Stimulated activated CD4-positive, alpha-beta T cell treated with anti-CD3 and anti-CD28 coated beads, Interleukin-4, amount 100 ng/mL, for 1 hour (primary cell): ENCODE measurements around the gene PALM.
"Not testable (repeated sequence)": the region's sequence is repeated elsewhere in the genome, so short reads cannot be mapped to it uniquely, and the experiment has no call there.

Source experiments
- DNase-seq: peaks from one replicate; pipeline ENCODE4 v3.0.0-alpha.2; 2020

PALM gene

DNA sequence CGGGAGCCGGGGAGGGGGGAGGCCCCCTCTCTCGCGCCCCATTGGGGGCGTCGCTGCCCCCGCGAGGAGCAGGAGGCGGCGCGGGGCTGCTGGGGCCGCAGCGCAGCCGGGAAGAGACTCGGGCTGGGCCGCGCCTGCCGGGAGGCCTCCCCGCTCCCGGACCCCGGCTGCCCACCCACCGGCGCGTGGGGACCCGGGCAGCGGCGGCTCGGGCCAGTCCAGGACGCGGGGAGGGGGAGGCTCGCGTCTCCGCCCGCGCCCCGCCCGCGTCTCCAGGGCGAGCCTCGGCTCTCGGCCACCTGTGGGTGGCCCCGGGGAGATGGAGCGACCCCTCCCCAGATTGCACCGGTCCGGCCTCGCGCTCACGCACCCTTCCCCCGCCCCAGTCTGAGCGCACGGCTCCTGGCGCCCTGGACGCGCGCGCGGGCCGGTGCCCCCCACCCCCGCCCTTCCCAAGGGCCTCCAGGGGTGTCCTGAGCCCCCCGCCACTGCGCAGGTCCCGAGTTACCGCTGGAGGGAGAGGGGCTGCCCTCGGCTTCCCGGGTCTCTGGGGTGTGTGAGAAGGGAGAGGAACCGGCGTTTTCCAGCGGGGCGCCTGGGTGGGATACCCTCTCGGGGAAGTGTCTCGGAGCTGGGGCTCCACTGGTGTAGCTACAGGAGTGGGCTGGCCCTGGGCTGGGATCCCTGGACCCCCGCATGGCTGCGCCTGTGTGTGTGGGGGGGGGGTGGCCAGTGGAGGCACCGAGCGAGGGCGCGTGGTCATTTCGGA lies 645 bp downstream of the PALM start:
- no peak for DNase-seq

DNA sequence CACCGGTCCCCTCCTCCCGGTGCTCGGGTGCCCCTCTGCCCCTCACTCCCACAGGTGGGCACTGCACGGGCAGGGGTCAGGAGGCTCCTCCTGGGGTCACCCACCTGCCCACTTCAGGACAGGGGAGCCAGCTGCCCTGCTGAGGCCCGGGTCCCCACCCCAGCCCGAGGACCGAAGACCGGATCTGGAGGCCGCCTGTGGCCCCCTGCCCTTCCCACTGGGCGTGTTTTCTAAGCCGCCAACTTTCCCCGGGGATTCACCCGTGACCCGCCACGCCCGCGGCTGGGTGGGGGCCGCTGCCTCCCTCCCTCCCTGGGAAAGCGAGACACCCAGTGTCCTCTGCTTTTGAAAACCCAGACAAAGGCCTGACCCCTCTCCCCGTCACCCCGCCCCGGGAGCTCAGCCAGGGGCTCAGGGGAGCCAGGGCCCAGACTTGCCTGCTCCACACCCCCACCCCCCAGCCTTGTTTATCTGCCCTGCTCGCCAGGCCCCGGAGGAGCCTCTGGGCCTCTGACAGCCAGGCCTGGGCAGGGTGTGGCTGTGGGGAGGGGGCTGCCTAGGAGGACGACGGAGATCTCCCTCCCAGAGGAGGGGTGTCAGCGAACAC lies 1.3 kb downstream of the PALM start:
- no peak for DNase-seq

DNA sequence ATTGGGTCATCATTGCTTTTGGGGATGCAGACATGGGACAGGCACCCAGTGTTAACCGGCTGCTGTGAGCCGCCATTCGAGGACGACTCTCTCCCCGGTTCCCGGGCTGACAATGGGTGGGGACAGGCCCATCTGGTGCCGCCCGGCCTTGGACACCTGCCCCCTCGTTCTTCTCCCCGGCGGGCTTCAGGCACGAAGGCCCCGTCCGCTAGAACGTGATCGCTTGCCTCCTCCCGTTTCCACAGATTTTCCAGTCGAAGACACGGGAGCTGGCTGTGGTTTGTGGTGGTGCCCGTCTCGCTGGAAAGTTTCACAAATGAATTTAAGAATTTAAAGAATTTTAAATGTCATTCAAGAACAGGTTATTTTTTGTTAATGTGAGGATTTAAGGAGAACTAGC lies 2.0 kb downstream of the PALM start:
- no peak for DNase-seq

DNA sequence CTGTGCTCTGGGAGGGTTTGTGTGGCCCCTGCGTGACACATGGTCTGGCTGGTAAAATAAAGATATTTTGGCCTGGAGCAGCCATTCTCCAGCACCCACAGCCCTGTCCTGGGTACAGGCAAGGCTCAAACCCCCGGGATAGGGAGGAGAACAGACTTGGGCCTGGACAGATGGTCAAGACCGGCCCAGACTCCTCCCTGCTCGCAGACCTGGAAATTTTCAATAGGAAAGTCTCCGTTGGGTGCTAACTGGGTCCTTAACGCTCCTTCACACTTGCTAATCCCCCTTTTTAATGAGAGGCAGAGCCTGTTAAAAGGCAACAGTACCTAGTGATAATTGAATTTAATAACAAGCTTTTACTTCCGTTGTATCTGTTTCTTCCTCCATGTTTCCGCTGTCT lies 2.5 kb downstream of the PALM start:
- no peak for DNase-seq

DNA sequence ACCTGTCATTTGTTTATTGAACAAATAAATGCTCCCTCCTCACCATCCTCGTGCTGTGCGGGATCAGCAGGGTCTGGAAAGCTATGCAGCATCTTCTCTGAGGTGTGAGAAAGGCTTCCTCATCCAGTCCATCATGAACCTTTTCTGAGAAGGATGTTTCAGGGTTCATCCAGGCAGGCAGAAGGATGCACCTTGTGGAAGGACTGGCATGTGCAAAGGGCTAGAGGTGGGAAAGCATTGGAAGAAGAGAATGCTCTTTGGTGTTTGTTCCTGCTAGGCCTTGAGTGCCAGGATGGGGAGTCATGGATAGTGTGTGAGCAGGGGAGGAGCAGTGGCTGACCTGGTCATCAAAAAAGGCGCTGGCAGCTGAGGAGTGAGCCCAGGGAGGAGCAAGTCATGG lies 6.6 kb downstream of the PALM start:
- DNase-seq, result no peak

DNA sequence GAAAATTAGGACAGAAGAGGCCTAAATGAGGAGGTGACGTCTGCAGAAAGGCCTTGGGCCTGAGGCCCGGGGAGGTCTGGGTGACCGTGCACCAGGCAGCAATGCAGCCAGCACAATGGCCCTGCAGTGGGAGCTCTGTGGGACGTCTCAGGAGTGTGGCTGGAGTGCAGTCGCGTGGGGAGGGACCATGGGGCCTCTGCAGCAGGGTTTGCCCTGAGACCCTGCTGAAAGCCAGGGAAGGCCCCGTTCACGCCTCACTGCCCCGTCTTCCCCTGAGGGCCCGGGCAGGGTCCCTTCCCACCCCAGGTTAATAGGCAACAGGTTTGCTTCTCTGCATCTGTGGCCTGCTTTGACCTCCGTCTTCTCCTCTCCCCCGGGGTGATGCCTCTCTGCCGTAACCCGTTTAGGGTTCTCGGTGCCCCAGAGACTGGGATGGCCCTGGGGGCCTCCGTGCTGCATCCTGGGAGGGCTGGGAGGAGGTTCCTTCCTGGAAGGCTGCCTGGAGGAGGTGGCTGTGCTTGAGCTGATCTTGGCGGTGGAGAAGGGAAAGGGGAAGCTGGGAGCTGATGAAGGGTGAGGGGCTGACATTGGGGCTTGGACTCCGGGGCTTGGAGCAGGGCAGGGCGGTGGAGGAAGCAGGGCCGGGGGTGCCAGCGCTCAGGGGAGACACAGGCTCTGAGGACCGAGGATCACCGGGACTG lies 9.7 kb downstream of the PALM start:
- no peak for DNase-seq

DNA sequence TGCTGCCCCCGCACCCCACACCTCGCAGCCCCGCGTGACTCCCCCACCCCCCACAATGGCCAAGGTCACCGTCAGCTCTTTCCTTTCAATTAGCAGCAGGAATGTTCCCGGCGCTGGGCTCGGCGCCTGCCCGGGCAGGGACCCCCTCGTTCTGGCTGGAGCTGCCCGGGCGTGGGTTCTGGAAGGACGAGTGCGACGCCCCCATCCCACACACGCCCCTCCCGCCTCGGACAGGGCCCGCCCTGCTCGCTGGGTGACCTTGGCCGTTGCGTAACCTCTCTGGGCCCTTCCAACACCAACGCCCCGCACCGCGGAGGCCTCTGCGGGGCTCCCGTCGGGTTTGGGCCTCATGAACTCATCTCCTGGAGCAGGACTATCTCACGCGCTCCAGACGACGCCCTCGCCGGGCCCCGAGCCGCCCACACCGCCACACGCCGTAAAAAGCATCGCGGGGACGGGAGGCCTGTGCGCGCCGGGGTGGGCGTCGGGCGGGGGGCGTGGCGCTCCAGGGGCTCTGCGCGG lies 10.3 kb downstream of the PALM start:
- no peak for DNase-seq

DNA sequence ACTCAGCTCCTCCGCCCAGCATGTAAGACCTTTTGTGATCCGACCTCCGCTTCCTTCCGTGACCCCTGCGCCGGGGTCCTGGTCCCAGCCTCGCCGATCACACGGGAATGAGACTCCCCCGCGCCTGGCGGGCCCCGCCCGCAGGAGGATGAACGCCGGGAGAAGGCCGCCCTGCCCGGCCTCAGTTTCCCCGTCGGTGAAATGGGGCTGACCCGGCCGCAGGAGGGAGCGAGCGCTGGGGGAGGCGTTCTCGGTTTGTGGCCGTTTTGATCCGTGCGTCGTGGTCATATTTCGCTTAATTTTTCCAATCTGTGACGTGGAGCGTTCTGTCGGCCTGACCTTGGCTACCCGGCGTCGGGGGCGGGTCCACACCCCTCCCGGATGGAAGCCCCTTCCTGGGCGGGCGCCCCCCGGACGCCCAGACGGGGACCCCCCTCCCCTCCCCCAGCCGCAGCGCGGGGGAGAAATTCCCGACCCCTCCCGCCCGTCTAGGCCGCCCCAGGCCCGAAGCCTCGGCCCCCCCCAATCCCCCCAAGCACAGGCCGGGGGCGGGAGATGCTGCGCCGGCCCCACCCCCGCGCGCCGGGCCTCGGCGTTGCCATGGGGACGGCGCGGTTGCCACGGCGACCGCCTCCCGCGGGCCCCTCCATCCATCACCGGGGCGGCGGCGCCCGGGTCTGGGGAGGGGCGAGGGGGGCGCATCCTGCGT lies 11.1 kb downstream of the PALM start:
- no peak for DNase-seq

DNA sequence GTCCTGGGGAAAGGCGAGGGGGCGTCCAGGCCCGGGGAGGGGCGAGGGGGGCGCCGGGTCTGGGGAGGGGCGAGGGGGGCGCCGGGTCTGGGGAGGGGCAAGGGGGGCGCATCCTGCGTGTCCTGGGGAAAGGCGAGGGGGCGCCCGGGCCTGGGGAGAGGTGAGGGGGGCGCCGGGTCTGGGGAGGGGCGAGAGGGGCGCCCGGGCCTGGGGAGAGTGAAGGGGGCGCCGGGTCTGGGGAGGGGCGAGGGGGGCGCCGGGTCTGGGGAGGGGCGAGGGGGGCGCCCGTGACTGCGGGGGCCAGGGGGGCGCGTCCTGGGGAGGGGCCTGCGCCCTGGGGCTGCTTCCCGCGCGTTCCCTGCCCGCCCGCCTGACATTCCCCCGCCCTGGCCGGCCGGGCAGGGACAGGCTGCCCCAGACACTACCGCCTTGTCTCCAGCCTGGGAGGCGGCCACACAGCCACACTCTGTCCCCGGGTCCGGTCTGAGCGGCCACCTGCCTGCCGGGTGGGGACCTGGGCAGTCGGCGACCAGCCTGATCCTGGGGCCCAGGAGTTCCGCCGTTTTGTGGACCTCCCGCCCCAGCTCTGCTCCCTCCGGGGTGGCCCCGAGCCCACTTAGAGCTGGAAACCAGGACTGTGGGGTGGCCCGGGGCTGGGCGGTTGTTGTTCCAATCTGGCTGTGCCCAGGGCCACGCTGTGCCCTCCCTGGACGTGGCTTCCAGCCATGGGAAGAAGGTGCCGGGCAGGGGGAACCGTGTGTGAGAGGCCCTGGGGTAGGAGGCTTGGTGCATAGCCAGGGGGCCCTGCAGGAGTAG lies 11.8 kb downstream of the PALM start:
- no peak for DNase-seq

DNA sequence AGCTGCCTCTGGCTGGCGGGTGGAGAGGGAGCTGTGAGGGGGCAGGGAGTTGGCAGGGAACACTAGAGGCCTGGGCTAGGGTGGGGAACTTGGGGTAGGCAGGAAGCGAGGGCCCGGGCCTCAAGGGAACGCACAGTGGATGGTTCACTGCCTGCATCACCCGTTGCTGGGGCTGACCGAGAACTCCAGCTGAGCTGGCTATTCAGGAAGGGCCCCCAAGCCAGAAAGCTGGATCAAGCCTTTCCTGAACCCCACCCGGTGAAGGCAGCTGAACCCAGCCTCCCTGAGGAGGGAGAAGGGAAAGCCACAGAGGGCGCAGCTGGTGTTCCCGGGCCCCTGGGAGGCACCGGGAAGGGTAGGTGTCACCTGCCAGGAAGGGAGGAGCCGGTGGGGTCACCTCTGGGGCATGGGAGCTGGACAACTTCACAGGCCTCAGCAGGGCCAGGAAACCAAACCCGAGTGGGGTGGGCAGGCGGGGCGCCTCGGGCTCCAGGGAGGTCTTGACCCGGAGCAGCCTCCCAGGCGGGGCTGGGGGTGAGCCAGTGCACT lies 13.9 kb downstream of the PALM start:
- DNase-seq, result no peak

DNA sequence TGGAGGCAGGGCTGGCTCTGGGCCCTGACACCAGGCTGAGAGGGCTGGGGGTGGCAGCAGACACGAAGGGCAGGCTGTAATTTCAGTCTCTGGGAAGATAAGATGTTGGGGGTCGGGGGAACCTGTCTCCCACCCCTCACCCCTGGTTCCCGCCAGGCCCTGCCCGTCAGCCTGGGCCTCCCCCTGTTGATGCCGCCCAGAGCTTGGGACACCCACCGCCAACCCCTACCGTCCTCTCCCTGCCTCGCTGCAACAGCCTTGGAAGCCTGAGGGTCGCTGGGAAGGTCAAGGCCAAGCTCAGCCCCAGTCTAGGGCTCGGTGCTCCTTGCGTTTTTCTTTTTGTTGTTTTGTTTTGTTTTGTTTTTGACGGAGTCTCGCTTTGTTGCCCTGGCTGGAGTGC lies 14.5 kb downstream of the PALM start:
- no peak for DNase-seq

DNA sequence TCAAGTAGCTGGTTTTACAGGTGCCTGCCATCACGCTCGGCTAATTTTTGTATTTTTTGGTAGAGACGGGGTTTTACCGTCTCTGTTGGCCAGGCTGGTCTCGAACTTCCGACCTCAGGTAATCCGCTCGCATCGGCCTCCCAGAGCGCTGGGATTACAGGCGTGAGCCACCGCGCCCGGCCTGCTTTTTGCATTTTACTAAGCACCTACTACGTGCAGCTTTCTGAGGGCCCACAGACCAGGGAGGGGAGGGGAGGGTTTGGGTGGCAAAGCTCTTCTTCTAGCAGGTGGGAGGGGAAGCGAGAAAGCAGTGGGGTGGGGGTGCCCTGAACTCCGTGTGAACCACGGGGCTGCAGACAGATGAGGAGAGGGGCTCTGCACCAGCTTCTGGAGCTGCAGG lies 15.0 kb downstream of the PALM start:
- no peak for DNase-seq

DNA sequence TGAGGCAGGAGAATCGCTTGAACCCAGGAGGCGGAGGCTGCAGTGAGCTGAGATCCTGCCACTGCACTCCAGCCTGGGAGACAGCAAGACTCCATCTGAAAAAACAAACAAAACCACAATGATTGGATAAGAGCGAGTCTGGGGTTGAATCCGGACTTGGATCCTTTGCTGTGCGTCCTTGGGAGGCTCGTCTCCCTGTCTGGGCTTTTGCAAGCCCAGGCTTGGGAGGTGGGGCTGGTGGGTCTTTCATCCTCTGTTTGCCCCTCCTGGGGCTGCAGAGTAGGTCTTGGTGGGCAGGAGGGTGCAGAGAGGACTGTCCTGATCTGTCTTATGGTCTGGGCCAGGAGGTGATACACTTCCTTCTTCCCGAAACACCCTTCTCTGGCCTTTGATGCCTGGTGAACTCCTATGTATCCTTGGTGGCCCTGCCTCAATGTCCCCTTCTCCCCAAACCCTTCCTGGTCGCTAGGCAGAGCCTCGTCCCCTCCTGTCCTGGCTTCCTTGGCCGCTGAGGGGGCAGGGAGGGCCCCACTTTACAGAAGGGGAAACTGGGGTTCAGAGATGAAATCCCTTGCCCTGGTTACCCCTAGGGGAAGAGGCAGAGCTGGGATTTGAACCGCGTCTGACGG lies 16.8 kb downstream of the PALM start:
- DNase-seq, result no peak

DNA sequence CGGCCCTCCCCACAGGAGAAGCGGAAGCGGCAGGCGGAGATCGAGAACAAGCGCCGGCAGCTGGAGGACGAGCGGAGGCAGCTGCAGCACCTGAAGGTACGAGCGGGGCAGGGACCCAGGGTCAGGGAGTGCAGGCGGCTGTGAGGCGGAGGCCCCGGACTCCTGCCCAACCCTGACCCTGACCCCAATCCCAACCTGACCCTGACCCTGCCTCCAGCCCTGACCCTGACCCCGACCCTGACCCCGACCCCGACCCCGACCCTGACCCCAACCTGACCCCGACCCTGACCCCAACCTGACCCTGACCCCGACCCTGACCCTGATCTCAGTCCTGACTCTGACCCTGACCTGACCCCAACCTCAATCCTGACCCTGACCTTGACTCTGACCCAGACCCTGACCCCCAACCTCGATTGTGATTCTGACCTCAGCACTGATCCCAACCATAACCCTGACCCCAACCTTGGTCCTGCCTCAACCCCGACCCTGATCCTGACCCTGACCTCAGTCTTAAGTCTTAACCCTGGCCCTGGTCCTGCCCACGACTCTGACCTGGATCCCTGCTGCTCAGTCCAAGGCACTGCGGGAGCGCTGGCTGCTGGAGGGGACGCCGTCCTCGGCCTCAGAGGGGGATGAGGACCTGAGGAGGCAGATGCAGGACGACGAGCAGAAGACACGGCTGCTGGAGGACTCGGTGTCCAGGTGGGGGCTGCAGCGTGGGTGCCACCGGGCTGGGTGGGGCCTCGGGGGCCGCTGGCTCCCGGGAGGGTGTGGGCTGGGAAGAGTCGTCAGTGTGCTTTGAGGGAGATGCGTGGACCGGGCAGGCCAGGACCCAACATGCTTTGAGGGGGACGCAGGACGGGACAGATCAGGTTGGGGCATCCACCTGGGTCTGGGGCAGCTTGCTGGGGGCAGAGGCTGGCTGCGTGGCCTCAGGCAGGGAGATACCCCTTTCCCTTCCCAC lies 18.5 kb downstream of the PALM start:
- DNase-seq, result no peak

DNA sequence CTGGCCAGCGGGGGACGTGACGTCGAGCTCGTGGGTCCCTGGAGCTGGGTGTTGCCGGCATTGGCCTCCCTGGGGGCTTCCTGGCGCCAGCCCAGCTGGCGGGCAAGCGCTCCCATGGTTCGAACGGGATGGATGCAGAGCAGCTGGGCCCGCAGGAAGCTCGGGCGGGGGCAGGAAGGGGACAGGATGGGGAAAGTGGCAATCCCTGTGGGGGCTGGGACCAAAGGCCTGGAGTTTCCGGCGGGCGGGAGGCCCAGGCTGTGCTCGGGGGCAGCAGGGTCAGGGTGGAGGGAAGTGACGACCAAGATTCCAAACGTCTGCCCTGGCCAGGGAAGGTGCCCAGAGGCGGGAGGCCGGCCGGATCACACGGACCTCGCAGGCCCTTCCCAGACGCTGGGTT lies 19.3 kb downstream of the PALM start:
- DNase-seq, result no peak

DNA sequence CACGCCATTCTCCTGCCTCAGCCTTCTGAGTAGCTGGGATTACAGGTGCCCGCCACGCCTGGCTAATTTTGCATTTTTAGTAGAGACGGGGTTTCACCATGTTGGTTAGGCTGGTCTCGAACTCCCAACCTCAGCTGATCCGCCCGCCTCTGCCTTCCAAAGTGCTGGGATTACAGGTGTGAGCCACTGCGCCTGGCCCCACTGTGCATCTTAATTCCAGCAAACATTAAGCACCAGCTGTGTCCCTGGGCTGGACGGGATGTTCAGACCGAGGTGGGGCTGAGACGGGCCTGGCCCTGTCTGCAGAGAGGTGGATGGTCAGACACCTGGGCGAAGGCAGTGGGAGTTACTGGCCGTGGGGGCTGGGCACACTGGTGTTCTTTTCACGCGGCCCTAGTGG lies 20.8 kb downstream of the PALM start:
- not testable (repeated sequence) for DNase-seq

DNA sequence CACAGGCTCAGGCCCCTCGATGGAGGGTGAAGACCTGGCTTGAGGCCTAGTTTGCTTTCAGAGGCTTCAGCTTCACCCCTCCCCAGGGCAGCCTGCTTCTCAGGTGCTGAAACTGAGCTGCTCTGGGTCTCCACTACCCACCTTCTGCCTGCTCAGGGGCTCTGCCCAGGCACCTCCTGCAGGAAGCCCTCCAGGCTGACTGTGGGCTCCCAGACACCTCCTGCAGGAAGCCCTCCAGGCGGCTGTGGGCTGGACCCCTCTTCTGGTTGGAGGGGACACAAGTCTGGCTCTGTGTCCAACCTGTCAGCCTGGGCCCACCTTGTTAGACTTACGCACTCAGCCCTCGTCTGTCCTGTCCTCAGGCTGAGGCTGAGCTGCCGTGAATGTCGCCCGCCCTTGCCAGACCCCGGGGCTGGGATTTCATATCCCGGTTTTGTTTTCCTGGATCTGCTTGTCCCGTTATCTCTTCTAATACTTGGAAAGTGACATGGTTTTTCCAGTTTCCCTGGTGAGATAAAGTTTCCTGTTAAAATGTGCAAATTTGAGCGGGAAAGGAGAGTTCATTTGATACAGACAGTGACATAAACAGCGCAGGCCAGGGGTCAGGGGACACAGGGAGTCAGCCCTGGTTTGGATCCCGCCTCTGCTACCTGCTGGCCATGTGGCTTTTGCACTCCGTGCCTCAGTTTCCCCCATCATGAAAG lies 21.4 kb downstream of the PALM start:
- DNase-seq, result no peak

DNA sequence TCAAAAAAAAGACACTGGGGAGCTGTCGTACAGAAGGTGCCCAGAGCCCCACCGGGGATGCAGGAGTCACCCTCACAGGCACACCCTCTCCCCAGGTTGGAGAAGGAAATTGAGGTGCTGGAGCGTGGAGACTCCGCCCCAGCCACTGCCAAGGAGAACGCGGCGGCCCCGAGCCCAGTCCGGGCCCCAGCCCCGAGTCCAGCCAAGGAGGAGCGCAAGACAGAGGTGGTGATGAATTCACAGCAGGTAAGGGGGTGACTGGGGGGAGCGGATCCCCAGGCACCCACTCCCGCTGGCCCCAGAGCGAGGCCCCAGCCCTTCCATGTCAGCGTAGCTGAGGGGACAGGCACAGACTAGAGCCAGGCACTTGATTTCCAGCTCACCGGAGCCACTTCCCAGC lies 22.3 kb downstream of the PALM start:
- no peak for DNase-seq

DNA sequence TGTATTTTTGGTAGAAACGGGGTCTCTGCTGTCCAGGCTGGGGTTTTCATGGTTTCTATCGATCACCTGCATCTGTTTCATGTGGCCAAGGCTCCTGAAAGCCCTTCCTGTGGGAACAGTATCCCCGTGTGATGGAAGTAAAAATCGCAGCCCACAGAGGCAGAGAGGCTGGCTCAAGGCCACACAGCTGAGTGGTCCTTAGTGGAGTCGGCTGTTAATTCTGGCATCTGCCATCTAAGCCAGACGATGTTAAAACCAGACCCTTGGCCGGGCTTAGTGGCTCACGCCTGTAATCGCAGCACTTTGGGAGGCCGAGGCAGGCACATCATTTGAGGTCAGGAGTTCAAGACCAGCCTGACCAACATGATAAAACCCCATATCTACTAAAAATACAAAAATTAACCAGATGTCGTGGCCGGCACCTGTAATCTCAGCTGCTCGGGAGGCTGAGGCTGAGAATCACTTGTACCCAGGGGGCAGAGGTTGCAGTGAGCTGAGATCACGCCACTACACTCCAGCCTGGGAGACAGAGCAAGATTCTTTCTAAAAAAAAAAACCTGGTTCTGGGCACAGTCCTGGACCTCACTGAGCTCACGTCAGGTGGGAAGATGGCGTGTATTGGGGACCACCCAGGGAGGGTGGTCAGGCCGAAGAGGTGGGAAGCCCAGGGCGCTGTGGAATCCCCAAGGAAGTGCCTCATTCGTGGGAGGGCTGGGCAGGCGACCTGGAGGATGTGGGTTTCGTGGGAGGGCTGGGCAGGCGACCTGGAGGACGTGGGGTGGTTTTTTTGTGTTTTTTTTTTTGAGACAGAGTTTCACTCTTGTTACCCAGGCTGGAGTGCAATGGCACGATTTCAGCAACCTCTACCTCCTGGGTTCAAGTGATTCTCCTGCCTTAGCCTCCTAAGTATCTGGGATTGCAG lies 23.7 kb downstream of the PALM start:
- no peak for DNase-seq
